Measurements from ENCODE around the gene FTCD.
"Not testable (repeated sequence)": the region's sequence is repeated elsewhere in the genome, so short reads cannot be mapped to it uniquely, and the experiment has no call there.

Gene FTCD

DNA sequence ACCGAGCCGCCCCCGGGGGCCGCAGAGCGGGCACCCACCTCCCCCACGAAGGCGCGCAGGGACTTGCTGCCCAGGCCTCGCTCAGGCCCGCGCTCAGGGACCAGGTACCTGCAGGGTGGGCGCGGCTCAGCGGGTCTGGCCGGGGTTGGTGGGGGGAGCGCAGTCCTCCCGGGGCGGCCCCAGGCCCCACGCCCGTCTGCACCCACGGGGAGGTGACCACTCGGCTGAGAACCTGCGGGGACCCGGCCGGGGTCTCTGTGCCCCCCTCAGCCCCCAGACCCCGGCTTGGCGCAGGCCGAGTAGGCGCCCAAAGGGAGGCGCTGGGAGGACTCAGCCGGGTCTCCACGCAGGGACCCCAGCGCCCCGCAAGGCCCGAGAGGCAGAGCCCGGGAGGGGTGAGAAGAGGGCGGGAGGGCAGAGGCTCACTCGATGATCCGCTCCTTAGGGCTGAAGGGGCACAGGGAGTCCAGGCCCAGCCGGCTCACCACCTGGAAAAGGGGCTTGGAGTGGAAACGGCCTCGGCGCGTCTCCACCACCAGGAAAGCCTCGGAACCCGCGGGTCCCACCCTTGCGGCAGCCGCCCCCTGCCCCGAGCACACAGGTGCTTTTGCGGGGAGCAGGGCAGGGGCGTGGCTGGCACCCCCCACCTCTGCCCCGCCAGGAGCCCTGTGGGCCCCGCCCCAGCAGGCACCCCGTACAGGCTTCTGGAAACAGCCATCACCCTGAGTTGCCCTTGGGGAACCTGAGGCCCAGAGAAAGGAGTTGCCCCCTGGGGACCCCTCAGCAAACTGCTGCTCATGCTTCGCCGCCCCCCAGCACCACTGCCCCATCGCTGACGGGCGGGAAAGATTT is 9.3 kb downstream of the FTCD start:
- Histone ChIP-seq H3K27ac (ENCODE audit: low read depth in 2 of 2, low read length in 2 of 2) (no peak overlapping the region), H3K4me1 (ENCODE audit: control insufficient read depth in 2 of 2, insufficient read depth in 2 of 2, low read length in 2 of 2) (peaks cover 4 to 5% of the 10 kb centered on the region in 2 donors), H3K4me3 (ENCODE audit: low read length in 2 of 2) (no peak overlapping the region), H3K9me3 (ENCODE audit: control insufficient read depth in 2 of 2, low read length in 2 of 2) (no peaks in the 10 kb centered on the region), H3K36me3 (ENCODE audit: control insufficient read depth in 2 of 2, insufficient read depth in 2 of 2, low read length in 2 of 2) (no peaks in the 10 kb centered on the region), H3K9ac (ENCODE audit: low read depth in 1 of 2, low read length in 2 of 2) (no peak overlapping the region), H3K27me3 (ENCODE audit: control insufficient read depth in 2 of 2, insufficient read depth in 2 of 2, low read length in 2 of 2) (no peaks in the 10 kb centered on the region)

GRCh38 chr21:46145159-46145839 is 10.1 kb downstream of the FTCD start:
- Histone ChIP-seq H3K4me1 (ENCODE audit: control insufficient read depth in 2 of 2, insufficient read depth in 2 of 2, low read length in 2 of 2) (peaks cover 4 to 5% of the 10 kb centered on the region in 2 donors), H3K36me3 (ENCODE audit: control insufficient read depth in 2 of 2, insufficient read depth in 2 of 2, low read length in 2 of 2) (no peaks in the 10 kb centered on the region), H3K27me3 (ENCODE audit: control insufficient read depth in 2 of 2, insufficient read depth in 2 of 2, low read length in 2 of 2) (no peaks in the 10 kb centered on the region), H3K4me3 (ENCODE audit: low read length in 2 of 2) (no peak overlapping the region), H3K27ac (ENCODE audit: low read depth in 2 of 2, low read length in 2 of 2) (no peak overlapping the region), H3K9me3 (ENCODE audit: control insufficient read depth in 2 of 2, low read length in 2 of 2) (no peaks in the 10 kb centered on the region), H3K9ac (ENCODE audit: low read depth in 1 of 2, low read length in 2 of 2) (no peak overlapping the region)

DNA sequence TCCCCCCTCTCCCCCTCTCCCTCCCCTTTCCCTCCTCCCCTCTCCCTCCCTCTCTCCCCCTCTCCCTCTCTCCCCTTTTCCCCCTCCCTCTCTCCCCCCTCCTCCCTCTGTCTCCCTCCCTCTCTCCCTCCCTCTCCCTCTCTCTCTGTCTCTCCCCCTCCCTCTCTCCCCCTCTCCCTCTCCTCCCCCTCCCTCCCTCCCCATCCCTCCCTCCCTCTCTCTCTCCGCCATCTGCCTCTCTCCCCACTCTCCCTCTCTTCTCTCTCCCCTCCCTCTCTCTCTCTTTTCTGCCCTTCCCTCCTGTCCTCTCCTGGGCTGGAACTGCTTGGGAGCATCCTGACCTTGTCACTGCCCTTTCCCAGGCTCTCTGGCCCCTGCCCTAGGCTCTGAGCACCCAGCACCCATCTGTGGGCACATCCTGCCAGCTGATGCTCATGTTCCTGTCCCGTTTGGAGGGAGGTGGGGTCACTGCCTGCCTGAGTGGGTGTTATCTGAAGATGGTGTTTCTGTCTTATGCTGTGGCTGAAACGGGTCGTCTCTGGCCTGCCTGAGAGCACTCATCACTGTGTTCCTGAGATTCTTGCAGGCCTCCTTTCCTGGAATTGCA is 10.8 kb downstream of the FTCD start:
- Histone ChIP-seq H3K9me3 (ENCODE audit: control insufficient read depth in 2 of 2, low read length in 2 of 2) (no peaks in the 10 kb centered on the region), H3K27me3 (ENCODE audit: control insufficient read depth in 2 of 2, insufficient read depth in 2 of 2, low read length in 2 of 2) (peaks cover 0 to 5% of the 10 kb centered on the region in 2 donors), H3K9ac (ENCODE audit: low read depth in 1 of 2, low read length in 2 of 2) (no peak overlapping the region), H3K36me3 (ENCODE audit: control insufficient read depth in 2 of 2, insufficient read depth in 2 of 2, low read length in 2 of 2) (no peaks in the 10 kb centered on the region), H3K4me3 (ENCODE audit: low read length in 2 of 2) (no peak overlapping the region), H3K4me1 (ENCODE audit: control insufficient read depth in 2 of 2, insufficient read depth in 2 of 2, low read length in 2 of 2) (peaks cover 4 to 5% of the 10 kb centered on the region in 2 donors), H3K27ac (ENCODE audit: low read depth in 2 of 2, low read length in 2 of 2) (no peak overlapping the region)

- H3K27ac ChIP-seq (ENCODE audit: low read depth in 2 of 2, low read length in 2 of 2) = no peak overlapping the region
Measured at GRCh38 chr21:46142582-46143473, 12.6 kb downstream of the FTCD start.

DNA sequence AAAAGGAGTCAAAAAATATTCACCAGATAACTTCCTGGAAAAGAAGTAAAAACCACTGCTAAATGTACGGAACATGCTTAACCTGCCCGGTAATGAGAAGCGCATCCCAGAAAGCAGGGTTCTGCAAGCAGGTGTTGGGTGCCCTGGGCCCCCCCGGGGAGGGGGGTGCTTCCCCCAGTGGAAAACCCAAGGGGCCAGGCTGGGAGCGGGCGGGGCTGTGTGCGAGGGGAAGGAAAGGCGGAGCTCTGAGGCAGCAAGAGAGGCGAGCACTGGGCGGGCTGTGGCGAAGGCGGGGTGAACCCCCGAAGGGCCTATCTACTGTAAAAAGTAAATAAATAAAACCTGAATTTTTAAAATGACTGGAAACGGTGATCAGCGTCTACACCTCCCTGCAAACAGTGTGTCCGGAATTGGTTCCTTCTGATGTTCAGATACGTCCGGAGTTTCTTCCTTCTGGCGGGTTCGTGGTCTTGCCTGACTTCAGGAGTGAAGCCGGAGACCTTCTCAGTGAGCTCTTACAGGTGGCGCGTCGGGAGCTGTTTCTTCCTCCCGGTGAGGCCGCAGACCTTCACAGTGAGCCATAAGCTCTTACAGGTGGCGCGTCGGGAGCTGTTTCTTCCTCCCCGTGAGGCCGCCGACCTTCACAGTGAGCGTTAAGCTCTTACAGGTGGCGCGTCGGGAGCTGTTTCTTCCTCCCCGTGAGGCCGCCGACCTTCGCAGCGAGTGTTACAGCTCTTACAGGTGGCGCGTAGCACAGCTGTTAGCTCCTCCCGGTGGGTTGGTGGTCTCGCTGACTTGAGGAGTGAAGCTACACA is 13.4 kb downstream of the FTCD start:
- no peaks in the 10 kb centered on the region for H3K36me3 ChIP-seq (ENCODE audit: control insufficient read depth in 2 of 2, insufficient read depth in 2 of 2, low read length in 2 of 2)

More at GRCh38 chr21:46142582-46143473, 12.6 kb downstream of the FTCD start:
- Histone ChIP-seq H3K9ac (ENCODE audit: low read depth in 1 of 2, low read length in 2 of 2) (no peak overlapping the region), H3K4me1 (ENCODE audit: control insufficient read depth in 2 of 2, insufficient read depth in 2 of 2, low read length in 2 of 2) (peaks cover 4 to 5% of the 10 kb centered on the region in 2 donors), H3K27me3 (ENCODE audit: control insufficient read depth in 2 of 2, insufficient read depth in 2 of 2, low read length in 2 of 2) (peaks cover 0 to 5% of the 10 kb centered on the region in 2 donors), H3K9me3 (ENCODE audit: control insufficient read depth in 2 of 2, low read length in 2 of 2) (no peaks in the 10 kb centered on the region), H3K36me3 (ENCODE audit: control insufficient read depth in 2 of 2, insufficient read depth in 2 of 2, low read length in 2 of 2) (no peaks in the 10 kb centered on the region), H3K4me3 (ENCODE audit: low read length in 2 of 2) (no peak overlapping the region)

DNA sequence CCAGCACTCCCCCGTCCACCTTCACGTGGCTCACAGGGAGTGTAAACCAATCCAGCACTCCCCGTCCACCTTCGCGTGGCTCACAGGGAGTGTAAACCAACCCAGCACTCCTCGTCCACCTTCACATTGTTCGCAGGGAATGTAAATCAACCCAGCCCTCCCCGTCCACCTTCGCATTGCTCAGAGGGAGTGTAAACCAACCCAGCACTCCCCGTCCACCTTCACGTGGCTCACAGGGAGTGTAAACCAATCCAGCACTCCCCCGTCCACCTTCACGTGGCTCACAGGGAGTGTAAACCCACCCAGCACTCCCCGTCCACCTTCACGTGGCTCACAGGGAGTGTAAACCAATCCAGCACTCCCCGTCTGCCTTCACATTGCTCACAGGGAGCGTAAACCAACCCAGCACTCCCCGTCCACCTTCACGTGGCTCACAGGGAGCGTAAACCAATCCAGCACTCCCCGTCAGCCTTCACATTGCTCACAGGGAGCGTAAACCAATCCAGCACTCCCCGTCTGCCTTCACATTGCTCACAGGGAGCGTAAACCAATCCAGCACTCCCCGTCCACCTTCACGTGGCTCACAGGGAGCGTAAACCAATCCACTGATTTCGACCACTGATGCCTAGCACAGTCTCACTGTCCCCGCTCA is 14.9 kb downstream of the FTCD start:
- H3K9me3 ChIP-seq (ENCODE audit: control insufficient read depth in 2 of 2, low read length in 2 of 2); H3K9ac ChIP-seq (ENCODE audit: low read depth in 1 of 2, low read length in 2 of 2); H3K4me1 ChIP-seq (ENCODE audit: control insufficient read depth in 2 of 2, insufficient read depth in 2 of 2, low read length in 2 of 2); H3K36me3 ChIP-seq (ENCODE audit: control insufficient read depth in 2 of 2, insufficient read depth in 2 of 2, low read length in 2 of 2); H3K4me3 ChIP-seq (ENCODE audit: low read length in 2 of 2); H3K27ac ChIP-seq (ENCODE audit: low read depth in 2 of 2, low read length in 2 of 2); H3K27me3 ChIP-seq (ENCODE audit: control insufficient read depth in 2 of 2, insufficient read depth in 2 of 2, low read length in 2 of 2): not testable (repeated sequence)

More for the DNA sequence above, 13.4 kb downstream of the FTCD start:
- H3K9me3 ChIP-seq (ENCODE audit: control insufficient read depth in 2 of 2, low read length in 2 of 2) = no peaks in the 10 kb centered on the region
- H3K4me1 ChIP-seq (ENCODE audit: control insufficient read depth in 2 of 2, insufficient read depth in 2 of 2, low read length in 2 of 2) = peaks cover 4 to 5% of the 10 kb centered on the region in 2 donors
- peaks cover 0 to 5% of the 10 kb centered on the region in 2 donors for H3K27me3 ChIP-seq (ENCODE audit: control insufficient read depth in 2 of 2, insufficient read depth in 2 of 2, low read length in 2 of 2)
- no peak overlapping the region for H3K27ac ChIP-seq (ENCODE audit: low read depth in 2 of 2, low read length in 2 of 2)
- no peak overlapping the region for H3K4me3 ChIP-seq (ENCODE audit: low read length in 2 of 2)
- no peak overlapping the region for H3K9ac ChIP-seq (ENCODE audit: low read depth in 1 of 2, low read length in 2 of 2)

GRCh38 chr21:46139686-46140085 is 15.7 kb downstream of the FTCD start:
- Histone ChIP-seq H3K27ac (ENCODE audit: low read depth in 2 of 2, low read length in 2 of 2) (no peak overlapping the region), H3K4me3 (ENCODE audit: low read length in 2 of 2) (no peak overlapping the region), H3K9me3 (ENCODE audit: control insufficient read depth in 2 of 2, low read length in 2 of 2) (no peaks in the 10 kb centered on the region), H3K36me3 (ENCODE audit: control insufficient read depth in 2 of 2, insufficient read depth in 2 of 2, low read length in 2 of 2) (no peaks in the 10 kb centered on the region), H3K27me3 (ENCODE audit: control insufficient read depth in 2 of 2, insufficient read depth in 2 of 2, low read length in 2 of 2) (peaks cover 5% of the 10 kb centered on the region in 2 donors), H3K9ac (ENCODE audit: low read depth in 1 of 2, low read length in 2 of 2) (no peak overlapping the region), H3K4me1 (ENCODE audit: control insufficient read depth in 2 of 2, insufficient read depth in 2 of 2, low read length in 2 of 2) (peaks cover 4 to 5% of the 10 kb centered on the region in 2 donors)

DNA sequence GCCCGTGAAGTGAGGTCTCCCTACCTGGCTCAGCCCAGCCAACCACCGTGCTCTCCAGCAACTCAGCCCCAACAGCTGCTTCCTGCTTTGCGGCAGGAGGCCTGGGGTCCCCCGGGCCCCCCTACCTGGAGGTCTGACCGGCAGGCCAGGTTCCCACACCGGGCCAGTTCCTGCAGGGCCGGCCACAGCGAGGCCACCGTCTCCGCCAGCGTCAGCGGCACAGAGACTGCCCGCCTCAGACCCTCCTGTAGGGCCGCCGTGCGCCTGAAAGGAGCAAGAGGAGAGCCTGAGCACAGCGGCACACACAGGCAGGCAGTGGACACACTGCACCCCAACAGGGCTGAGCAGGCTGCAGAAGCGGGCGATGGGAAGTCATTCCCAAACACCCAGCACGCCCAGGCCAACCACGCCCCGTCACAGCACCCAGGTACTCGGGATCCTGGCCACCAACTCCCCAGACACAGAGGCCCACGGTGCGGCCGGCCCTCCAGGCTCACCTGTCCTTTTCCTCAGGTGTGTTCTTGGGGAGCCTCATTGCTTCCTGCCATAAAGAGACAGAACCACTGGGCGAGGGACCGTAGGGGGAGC is 16.9 kb downstream of the FTCD start:
- Histone ChIP-seq H3K27me3 (ENCODE audit: control insufficient read depth in 2 of 2, insufficient read depth in 2 of 2, low read length in 2 of 2) (peaks cover 5% of the 10 kb centered on the region in 2 donors), H3K9me3 (ENCODE audit: control insufficient read depth in 2 of 2, low read length in 2 of 2) (no peaks in the 10 kb centered on the region), H3K36me3 (ENCODE audit: control insufficient read depth in 2 of 2, insufficient read depth in 2 of 2, low read length in 2 of 2) (no peaks in the 10 kb centered on the region), H3K27ac (ENCODE audit: low read depth in 2 of 2, low read length in 2 of 2) (no peak overlapping the region), H3K4me1 (ENCODE audit: control insufficient read depth in 2 of 2, insufficient read depth in 2 of 2, low read length in 2 of 2) (peaks cover 0 to under 1% of the 10 kb centered on the region in 2 donors), H3K9ac (ENCODE audit: low read depth in 1 of 2, low read length in 2 of 2) (no peak overlapping the region), H3K4me3 (ENCODE audit: low read length in 2 of 2) (no peak overlapping the region)

Data from mucosa of rectum (tissue), 2 donors.